ENCODE data around the gene TGFBR2. TPM values are rescaled to one million over a fixed set of nuclear protein-coding genes. Genes with fewer than 3 reads are reported as not detected.

Gene TGFBR2
- total and polyA plus RNA-seq, 10 of the 15 experiments (the other 5 are each of a cell fraction or from before 2014, with no cell fraction given), result 0.02 to 0.98 (median 0.18) TPM; not detected in 1

- TF ChIP-seq JUNB (IDR thresholded peaks at IDR 0.05), result peak; percentile 49
- TF ChIP-seq RAD21 (IDR thresholded peaks at IDR 0.05; ENCODE audit: insufficient read depth, low read depth, low read length), result no peak
- TF ChIP-seq ATF3 (IDR thresholded peaks at IDR 0.05; ENCODE audit: borderline replicate concordance, extremely low read depth, low read depth, low read length), result no peak
- TF ChIP-seq NKRF (conservative IDR thresholded peaks at IDR 0.05), result no peak
- TF ChIP-seq SUPT20H (IDR thresholded peaks at IDR 0.05; ENCODE audit: borderline replicate concordance, control insufficient read depth, low read depth, low read length), result no peak
- TF ChIP-seq BCLAF1 (IDR thresholded peaks at IDR 0.05), result no peak
- no peak for TF ChIP-seq STAT1 (conservative IDR thresholded peaks at IDR 0.05)
- TF ChIP-seq TARDBP (IDR thresholded peaks at IDR 0.05; ENCODE audit: borderline replicate concordance), result no peak
- TF ChIP-seq TCF3 (IDR thresholded peaks at IDR 0.05; ENCODE audit: borderline replicate concordance, insufficient read depth, low read depth, low read length), result no peak
- no peak for TF ChIP-seq ZZZ3 (IDR thresholded peaks at IDR 0.05; ENCODE audit: control insufficient read depth, insufficient read length, low read depth)
- TF ChIP-seq ASH2L (IDR thresholded peaks at IDR 0.05; ENCODE audit: borderline replicate concordance, low read depth), result no peak
- TF ChIP-seq SIN3A (IDR thresholded peaks at IDR 0.05; ENCODE audit: low read depth, low read length), result no peak
- no peak for TF ChIP-seq SMARCA5 (IDR thresholded peaks at IDR 0.05)
- TF ChIP-seq TAF1 (IDR thresholded peaks at IDR 0.05; ENCODE audit: borderline replicate concordance, low read depth, low read length), result no peak
- TF ChIP-seq FOXM1 (IDR thresholded peaks at IDR 0.05; ENCODE audit: low read depth, low read length), result no peak
- TF ChIP-seq RCOR1 (conservative IDR thresholded peaks at IDR 0.05; ENCODE audit: low read depth, low read length), result no peak
- no peak; the same call in 1 of the 2 replicates for TF ChIP-seq PKNOX1 (IDR thresholded peaks at IDR 0.05)
- TF ChIP-seq MLLT1 (IDR thresholded peaks at IDR 0.05), result no peak
- no peak for TF ChIP-seq SMAD5 (IDR thresholded peaks at IDR 0.05; ENCODE audit: low read depth)
- TF ChIP-seq CBFB (IDR thresholded peaks at IDR 0.05; ENCODE audit: low read depth), result no peak
- no peak for TF ChIP-seq TCF7 (IDR thresholded peaks at IDR 0.05; ENCODE audit: borderline replicate concordance)
These were observed 48.9 kb downstream of the TGFBR2 start (continued) for GRCh38 chr3:30655187-30655812.
